GM12864 (cell line): ENCODE results near the gene APPBP2.
A peak's percentile ranks its signal among the peaks of the same experiment; 100 is the strongest.
"Not testable (repeated sequence)": the region's sequence is repeated elsewhere in the genome, so short reads cannot be mapped to it uniquely, and the experiment has no call there.

ENCODE experiments used
- DNase-seq: peaks from one replicate; pipeline ENCODE4 v3.0.0-alpha.2; 2011; ENCODE audit warnings: low read depth
- H3K4me3 ChIP-seq: 2 replicates; pipeline ENCODE4 v1.5.1; 2011; ENCODE audit warnings: mild to moderate bottlenecking, low read depth, low read length, control low read depth
- TF ChIP-seq, protein P1 (sequence below): IDR thresholded peaks from 2 replicates; pipeline ENCODE4 v1.5.1; 2011; ENCODE audit warnings: low read depth, mild to moderate bottlenecking, moderate library complexity, low read length, control low read depth, inconsistent platforms; ENCODE audit errors: missing control alignments

APPBP2 gene

DNA sequence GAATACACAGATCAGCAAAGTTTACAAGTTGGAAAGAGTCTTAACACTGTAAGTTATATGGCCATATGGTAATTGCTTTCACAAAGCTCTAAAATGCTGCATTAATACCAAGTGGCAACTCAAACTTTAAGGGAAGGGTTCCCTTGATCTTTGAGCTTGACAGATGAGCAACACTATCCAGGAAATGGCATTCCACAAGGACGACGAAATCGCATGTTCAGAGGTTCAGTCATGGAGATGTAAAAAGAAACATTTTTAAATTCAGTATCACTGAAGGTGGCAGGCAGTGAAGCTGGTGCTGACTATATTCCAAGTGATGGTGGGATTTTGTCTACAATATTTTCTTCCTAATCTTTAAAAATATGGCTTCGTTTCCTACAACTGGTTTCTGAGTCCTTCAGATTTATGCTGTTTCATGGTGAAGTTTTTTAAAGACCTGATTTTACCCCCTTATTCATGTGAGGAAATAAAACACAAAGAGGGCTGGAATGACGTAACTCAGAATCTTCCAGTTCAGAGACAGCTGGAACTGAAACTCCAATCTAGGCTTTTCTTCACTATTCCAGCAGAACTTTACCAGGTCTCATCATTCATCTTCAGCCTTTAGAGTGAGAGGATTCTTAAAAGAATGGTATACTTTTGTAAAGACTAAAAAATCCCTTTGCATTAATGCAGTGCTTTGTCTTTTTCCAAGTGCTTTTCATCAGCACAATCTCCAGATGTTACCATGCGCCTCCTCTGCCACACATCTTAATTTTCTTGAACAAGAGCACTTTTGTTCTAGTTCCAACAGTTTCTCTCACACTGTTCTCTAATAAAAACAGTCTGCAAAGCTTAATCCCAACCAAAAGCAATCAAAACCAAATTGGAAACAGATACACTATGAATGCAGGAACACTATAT, 83.5 kb downstream of the APPBP2 start:
- H3K4me3 ChIP-seq, result no peak overlapping the region
- DNase-seq, result no peak
- TF ChIP-seq, protein P1, sequence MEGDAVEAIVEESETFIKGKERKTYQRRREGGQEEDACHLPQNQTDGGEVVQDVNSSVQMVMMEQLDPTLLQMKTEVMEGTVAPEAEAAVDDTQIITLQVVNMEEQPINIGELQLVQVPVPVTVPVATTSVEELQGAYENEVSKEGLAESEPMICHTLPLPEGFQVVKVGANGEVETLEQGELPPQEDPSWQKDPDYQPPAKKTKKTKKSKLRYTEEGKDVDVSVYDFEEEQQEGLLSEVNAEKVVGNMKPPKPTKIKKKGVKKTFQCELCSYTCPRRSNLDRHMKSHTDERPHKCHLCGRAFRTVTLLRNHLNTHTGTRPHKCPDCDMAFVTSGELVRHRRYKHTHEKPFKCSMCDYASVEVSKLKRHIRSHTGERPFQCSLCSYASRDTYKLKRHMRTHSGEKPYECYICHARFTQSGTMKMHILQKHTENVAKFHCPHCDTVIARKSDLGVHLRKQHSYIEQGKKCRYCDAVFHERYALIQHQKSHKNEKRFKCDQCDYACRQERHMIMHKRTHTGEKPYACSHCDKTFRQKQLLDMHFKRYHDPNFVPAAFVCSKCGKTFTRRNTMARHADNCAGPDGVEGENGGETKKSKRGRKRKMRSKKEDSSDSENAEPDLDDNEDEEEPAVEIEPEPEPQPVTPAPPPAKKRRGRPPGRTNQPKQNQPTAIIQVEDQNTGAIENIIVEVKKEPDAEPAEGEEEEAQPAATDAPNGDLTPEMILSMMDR, result no peak

DNA sequence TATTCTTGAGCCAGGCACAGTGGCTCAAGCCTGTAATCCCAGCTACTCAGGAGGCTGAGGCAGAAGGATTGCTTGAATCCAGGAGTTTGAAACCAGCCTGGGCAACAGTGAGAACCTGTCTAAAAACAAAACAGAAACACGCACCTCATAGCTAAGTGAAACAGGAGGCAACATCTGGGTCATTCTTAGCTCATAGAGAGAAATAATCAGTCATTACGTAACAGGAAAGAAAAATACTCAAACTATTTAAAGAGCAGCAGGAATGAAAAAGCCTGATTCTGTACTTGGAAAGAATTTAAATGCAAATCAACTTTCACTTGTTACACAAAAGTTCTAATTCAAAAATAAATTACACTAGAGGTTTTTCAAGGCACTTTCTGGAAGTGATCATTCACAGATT, 86.5 kb downstream of the APPBP2 start:
- no peak for DNase-seq

DNA sequence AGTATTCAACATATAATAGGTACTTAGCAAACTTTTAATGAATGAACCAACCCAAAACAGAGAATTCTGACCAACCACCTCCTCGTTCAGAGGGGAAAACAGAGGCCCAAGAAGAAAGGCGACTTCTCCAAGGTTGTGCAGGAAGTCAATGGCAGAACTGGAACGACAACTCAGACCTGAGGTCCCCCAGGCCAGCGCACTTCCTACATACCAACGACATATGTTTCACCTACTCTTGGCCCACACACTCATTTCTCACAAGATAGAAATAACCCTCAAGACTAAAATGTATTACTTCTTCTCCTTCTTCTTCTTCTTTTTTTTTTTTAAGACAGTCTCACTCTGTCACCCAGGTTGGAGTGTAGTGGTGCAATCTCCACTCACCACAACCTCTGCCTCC, 89.4 kb downstream of the APPBP2 start:
- TF ChIP-seq, protein P1, result no peak
- H3K4me3 ChIP-seq, result no peak overlapping the region
- DNase-seq, result no peak

More for the DNA sequence above, 86.5 kb downstream of the APPBP2 start:
- TF ChIP-seq, protein P1, result no peak
- no peak overlapping the region for H3K4me3 ChIP-seq

DNA sequence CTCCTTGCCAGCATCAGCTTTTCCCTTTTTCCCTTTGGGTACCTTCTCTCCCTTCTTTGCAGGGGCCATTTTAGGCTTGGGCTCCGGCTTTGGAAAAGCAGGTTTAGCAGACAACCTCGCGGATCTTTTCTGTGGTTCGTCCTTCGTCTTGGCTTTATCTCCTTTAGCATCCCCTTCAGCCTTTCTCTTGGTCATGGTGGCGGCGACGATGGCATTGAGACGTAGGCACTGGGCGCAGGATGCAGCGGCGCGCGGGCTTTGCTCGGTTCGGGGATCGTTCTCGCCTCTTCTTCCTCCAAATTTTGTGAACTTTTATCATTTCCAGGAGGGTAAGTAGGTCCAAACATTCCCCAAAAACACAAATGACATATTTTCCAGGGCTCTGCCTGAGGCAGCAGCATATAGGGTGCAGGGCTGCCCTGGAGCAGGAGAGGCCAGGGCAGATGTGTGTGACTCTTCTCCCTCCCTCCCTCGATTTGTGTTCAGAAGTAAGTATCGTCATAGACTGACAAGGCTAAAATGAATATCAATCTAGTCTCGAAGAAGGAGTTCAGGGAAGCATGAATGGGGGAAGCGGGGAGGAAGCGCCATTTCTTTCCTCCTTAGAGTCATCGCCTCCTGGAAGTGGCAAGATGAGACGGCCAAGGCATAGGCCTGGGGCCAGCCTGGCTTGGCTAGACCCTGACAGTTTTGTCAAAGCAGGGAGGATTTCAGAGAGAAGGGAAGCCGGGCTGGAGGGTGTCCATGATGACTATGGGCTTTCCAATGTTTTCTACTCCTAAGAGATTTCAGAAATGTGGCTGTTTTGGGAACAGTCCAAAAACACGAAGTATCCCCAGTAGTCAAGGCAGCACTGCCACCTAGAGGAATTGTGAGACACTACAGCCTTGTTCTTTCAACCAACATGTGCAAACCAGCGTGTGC, 90.5 kb downstream of the APPBP2 start:
- H3K4me3 ChIP-seq, result no peak overlapping the region
- DNase-seq, result no peak
- TF ChIP-seq, protein P1, result peak; percentile 89

DNA sequence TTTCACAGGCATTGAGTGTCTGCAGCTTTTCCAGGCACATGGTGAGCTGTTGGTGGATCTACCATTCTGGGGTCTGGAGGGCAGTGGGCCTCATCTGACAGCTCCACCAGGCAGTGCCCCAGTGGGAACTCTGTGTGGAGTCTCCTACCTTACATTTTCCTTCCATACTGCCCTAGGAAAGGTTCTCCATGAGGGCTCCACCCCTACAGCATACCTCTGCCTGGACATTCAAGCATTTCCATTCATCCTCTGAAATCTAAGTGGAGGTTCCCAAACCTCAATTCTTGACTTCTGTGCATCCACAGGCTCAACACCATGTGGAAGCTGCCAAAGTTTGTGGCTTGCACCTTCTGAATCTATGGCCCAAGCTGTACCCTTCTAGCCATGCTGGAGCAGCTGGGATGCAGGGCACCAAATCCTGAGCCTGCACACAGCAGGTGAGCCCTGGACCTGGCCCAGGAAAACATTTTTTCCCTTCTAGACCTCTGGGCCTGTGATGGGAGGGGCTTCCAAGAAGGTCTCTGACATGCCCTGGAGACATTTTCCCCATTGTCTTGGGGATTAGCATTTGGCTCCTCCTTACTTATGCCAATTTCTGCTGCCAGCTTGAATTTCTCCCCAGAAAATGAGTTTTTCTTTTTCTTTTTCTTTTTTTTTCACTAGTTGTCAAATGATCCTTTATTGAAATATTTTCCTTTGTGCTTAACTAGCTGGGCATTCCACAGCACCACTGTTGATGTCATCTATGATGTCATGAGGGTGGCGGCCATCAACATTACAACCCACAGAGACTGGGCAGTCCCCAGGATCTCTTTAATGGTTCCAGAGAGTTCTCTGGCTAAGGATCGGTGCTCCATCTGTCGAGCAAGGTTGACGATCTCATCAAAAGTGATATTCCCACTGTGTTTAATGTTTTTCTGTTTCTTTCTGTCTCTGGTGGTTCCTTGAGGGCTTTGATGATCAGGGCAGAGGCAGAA, 92.7 kb downstream of the APPBP2 start:
- DNase-seq, H3K4me3 ChIP-seq: not testable (repeated sequence)

DNA sequence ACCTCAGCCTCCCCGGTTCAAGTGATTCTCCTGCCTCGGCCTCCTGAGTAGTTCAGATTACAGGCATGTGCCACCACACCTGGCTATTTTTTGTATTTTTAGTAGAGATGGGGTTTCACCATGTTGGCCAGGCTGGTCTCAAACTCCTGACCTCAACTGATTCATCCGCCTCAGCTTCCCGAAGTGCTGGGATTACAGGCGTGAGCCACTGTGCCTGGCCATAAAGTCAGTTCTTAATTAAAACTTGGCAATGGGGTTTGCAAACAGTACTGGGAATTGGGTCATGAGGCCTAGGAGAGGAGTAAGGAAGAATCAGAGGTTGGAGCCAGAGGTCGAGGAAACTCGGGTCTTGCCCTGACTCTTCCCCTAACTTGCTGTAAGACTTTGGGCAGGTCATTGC, 95.5 kb downstream of the APPBP2 start:
- not testable (repeated sequence) for H3K4me3 ChIP-seq, DNase-seq

DNA sequence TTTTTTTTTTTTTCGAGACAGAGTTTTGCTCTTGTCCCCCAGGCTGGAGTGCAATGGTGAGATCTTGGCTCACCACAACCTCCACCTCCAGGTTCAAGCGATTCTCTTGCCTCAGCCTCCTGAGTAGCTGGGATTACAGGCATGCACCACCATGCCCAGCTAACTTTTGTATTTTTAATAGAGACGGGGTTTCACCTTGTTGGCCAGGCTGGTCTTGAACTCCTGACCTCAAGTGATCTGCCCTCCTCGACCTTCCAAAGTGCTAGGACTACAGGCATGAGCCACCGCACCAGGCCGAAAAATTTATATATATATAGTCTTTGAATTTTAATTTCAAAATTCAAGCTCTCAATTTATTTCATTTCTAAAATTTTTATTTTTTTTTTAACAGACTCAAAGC, 97.6 kb downstream of the APPBP2 start:
- H3K4me3 ChIP-seq, DNase-seq: not testable (repeated sequence)

DNA sequence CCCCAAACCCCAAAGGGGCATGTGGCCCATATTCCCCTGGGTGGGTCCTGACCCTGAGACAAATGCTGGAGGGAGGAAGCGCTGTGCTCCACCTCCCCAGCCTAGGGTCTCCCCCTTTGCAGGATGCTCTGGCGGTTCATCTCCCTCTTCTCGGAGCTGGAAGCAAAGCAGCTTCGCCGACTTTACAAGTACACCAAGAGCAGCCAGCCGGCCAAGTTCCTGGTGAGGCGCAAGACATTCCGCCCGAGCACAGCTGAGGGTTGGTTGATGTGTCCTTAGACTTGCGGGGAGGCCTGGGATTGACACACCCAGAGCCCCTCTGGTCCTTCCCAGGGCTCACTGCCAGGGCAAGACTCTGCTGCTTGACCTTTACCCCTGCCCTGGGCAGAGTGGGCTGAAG, 99.4 kb downstream of the APPBP2 start:
- no peak for DNase-seq
- TF ChIP-seq, protein P1, result no peak
- no peak overlapping the region for H3K4me3 ChIP-seq
